ENCODE measurements around the gene FAM187B. TPM values are rescaled to one million over a fixed set of nuclear protein-coding genes. Genes with fewer than 3 reads are reported as not detected.

Gene FAM187B
- total RNA-seq, 4 donors from 2014 or later, result not detected

GRCh38 chr19:35266520-35267352 is 38.2 kb upstream of the FAM187B start:
- TF ChIP-seq, protein P1, sequence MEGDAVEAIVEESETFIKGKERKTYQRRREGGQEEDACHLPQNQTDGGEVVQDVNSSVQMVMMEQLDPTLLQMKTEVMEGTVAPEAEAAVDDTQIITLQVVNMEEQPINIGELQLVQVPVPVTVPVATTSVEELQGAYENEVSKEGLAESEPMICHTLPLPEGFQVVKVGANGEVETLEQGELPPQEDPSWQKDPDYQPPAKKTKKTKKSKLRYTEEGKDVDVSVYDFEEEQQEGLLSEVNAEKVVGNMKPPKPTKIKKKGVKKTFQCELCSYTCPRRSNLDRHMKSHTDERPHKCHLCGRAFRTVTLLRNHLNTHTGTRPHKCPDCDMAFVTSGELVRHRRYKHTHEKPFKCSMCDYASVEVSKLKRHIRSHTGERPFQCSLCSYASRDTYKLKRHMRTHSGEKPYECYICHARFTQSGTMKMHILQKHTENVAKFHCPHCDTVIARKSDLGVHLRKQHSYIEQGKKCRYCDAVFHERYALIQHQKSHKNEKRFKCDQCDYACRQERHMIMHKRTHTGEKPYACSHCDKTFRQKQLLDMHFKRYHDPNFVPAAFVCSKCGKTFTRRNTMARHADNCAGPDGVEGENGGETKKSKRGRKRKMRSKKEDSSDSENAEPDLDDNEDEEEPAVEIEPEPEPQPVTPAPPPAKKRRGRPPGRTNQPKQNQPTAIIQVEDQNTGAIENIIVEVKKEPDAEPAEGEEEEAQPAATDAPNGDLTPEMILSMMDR (IDR thresholded peaks at IDR 0.05; ENCODE audit: low read depth), result no peak

- TF ChIP-seq, protein P1 (IDR thresholded peaks at IDR 0.05; ENCODE audit: low read depth), result no peak
Observed at GRCh38 chr19:35265900-35266519, 37.5 kb upstream of the FAM187B start.

- TF ChIP-seq, protein P1 (IDR thresholded peaks at IDR 0.05; ENCODE audit: low read depth), result no peak
Observed at GRCh38 chr19:35265126-35265899, 36.8 kb upstream of the FAM187B start.

GRCh38 chr19:35264268-35265125 is 36.0 kb upstream of the FAM187B start:
- TF ChIP-seq, protein P1 (IDR thresholded peaks at IDR 0.05; ENCODE audit: low read depth), result no peak

DNA sequence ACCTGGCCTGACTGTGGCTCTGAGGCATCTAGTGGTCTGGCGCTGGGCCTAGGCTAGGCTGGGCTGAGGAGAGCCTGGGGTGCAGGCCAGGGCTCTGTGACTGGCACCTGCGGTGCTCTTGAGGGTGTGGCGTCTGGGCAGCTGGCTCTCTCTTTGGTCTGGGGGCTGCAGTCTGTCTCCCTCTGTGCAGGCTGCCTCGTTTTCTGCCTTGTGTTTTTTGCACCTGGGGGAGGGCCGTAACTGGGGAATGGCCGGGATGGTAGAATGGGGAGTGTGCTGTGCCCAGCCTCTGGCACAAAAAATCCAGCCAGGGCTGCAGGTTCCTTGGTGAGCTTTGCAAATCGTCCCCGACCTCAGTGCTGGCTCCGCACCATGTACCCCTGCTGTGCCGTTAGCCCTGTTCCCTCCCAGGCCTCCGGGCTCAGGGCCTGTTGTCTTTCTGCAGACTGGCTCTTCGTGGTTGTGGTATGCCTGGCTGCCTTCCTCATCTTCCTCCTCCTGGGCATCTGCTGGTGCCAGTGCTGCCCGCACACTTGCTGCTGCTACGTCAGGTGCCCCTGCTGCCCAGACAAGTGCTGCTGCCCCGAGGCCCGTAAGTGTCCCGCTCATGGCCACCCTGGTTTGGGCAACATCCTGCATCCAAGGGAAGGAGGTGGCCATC is 33.7 kb upstream of the FAM187B start:
- TF ChIP-seq, protein P1 (IDR thresholded peaks at IDR 0.05; ENCODE audit: low read depth), result no peak

DNA sequence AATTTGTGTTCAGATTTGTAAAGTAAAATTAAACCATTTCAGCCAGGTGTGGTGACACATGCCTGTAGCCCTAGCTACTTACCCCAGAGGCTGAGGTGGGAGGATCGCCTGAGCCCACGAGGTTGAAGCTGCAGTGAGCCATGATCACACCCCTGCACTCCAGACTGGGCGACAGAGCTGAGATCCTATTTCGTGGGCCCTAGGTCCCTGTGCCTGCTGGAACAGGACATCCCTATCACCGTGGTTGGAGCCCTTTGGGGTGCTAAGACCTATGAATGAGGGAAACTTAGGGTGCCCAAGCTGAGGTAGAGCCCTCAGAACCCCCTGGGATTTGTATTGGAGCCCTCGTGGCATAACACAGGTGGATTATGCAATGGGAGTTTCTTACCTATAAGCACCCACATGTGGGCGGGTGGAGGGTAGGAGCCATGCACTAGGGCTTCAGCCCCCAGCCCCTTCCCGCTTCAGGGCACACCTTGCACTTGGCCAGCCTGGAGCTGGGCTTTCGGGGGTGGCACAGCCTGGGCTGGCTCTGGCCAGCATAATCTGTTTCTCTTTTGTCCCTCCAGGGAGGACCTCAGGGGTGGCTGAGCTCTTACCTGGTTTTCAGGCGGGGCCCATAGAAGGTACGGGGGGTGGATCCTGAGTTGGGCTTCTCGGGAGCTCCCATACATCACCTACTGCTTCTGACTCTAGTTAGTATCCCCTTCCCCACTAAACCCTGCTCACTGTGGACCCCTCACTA is 33.0 kb upstream of the FAM187B start:
- TF ChIP-seq, protein P1 (IDR thresholded peaks at IDR 0.05; ENCODE audit: low read depth), result no peak

Measured in subcutaneous adipose tissue (tissue), 4 donors.